ENCODE results near the gene FCER2.

The FCER2 gene

GRCh38 chr19:7734220-7735203, 32.6 kb upstream of the FCER2 start:
- DNase-seq (ENCODE audit: low spot score) = no peak

- no peak for DNase-seq (ENCODE audit: low spot score)
Observed at GRCh38 chr19:7733376-7733775, 31.4 kb upstream of the FCER2 start.

- no peak for DNase-seq (ENCODE audit: low spot score)
Observed at GRCh38 chr19:7732045-7732444, 30.1 kb upstream of the FCER2 start, which contains the start of gene CLEC4G. TSS of gene CLEC4G (minus strand) at chr19:7732110. CDS start at chr19:7732102, 8 bp downstream.

- no peak for DNase-seq (ENCODE audit: low spot score)
Observed at GRCh38 chr19:7731615-7732014, 29.7 kb upstream of the FCER2 start.

- DNase-seq (ENCODE audit: low spot score) = no peak
Observed at GRCh38 chr19:7731218-7731595, 29.3 kb upstream of the FCER2 start.

GRCh38 chr19:7730286-7731217, 28.6 kb upstream of the FCER2 start:
- no peak for DNase-seq (ENCODE audit: low spot score)

GRCh38 chr19:7729831-7730285, 27.9 kb upstream of the FCER2 start:
- no peak for DNase-seq (ENCODE audit: low spot score)

- no peak for DNase-seq (ENCODE audit: low spot score)
Observed at GRCh38 chr19:7729211-7729610, 27.3 kb upstream of the FCER2 start.

- no peak for DNase-seq (ENCODE audit: low spot score)
Observed at GRCh38 chr19:7725791-7726190, 23.9 kb upstream of the FCER2 start.

GRCh38 chr19:7722231-7722651, 20.3 kb upstream of the FCER2 start:
- DNase-seq (ENCODE audit: low spot score) = no peak

- DNase-seq (ENCODE audit: low spot score) = no peak
Observed at GRCh38 chr19:7720351-7720750, 18.4 kb upstream of the FCER2 start.

- DNase-seq (ENCODE audit: low spot score) = no peak
Observed at GRCh38 chr19:7718668-7719067, 16.7 kb upstream of the FCER2 start.

- no peak for DNase-seq (ENCODE audit: low spot score)
Observed at GRCh38 chr19:7716762-7717161, 14.8 kb upstream of the FCER2 start.

GRCh38 chr19:7715671-7716070, 13.7 kb upstream of the FCER2 start:
- DNase-seq (ENCODE audit: low spot score) = no peak

- DNase-seq (ENCODE audit: low spot score) = no peak
Observed at GRCh38 chr19:7710616-7711015, 8.7 kb upstream of the FCER2 start.

GRCh38 chr19:7709932-7710460, 8.1 kb upstream of the FCER2 start:
- DNase-seq (ENCODE audit: low spot score) = no peak

GRCh38 chr19:7706955-7707456, 5.1 kb upstream of the FCER2 start:
- DNase-seq (ENCODE audit: low spot score) = no peak

GRCh38 chr19:7706188-7706954, 4.4 kb upstream of the FCER2 start:
- no peak for DNase-seq (ENCODE audit: low spot score)

GRCh38 chr19:7705387-7706187, 3.7 kb upstream of the FCER2 start:
- DNase-seq (ENCODE audit: low spot score) = no peak
